Measurements from ENCODE around the gene MED27. TPM values are rescaled to one million over a fixed set of nuclear protein-coding genes. Genes with fewer than 3 reads are reported as not detected.
A peak's percentile ranks its signal among the peaks of the same experiment; 100 is the strongest.

The MED27 gene, protein sequence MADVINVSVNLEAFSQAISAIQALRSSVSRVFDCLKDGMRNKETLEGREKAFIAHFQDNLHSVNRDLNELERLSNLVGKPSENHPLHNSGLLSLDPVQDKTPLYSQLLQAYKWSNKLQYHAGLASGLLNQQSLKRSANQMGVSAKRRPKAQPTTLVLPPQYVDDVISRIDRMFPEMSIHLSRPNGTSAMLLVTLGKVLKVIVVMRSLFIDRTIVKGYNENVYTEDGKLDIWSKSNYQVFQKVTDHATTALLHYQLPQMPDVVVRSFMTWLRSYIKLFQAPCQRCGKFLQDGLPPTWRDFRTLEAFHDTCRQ
- total RNA-seq (2014; rRNA removed; shearing (Covaris generic)), result 65.6 and 76.4 TPM in 2 replicates

DNA sequence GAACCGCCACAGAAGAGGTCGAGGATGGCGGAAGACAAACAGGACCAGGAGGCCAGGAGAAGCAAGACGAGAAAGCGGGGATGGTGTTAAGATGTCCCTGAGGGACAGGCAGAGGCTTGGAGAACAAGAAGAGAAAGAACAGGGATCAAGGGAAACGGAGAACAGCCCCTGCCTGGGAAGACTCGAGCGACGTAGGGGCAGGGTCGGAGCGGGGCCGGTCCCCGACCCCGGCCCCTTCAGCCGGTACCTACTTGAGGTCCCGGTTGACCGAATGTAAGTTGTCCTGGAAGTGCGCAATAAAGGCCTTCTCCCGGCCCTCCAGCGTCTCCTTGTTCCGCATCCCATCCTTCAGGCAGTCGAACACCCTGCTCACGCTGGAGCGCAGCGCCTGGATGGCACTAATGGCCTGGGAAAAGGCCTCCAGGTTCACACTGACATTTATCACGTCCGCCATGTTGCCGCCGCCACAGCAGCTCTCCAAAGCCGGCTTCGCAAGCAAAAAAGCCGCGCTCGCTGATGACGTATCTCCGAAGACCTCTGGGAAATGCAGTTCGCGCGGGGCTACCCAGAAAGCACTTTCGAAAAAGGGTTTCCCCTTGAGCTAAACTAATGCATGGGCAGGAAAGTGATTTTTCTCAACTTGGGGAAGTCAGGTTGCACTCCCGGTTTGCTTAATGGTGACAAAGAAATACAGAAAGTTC is at the start of gene MED27:
TSS of gene MED27 (minus strand) at position 477 of the 701 bp plus-strand sequence. CDS start at position 454, 23 bp downstream.
- peak; percentile 95 for DNase-seq (ENCODE audit: low read depth)

DNA sequence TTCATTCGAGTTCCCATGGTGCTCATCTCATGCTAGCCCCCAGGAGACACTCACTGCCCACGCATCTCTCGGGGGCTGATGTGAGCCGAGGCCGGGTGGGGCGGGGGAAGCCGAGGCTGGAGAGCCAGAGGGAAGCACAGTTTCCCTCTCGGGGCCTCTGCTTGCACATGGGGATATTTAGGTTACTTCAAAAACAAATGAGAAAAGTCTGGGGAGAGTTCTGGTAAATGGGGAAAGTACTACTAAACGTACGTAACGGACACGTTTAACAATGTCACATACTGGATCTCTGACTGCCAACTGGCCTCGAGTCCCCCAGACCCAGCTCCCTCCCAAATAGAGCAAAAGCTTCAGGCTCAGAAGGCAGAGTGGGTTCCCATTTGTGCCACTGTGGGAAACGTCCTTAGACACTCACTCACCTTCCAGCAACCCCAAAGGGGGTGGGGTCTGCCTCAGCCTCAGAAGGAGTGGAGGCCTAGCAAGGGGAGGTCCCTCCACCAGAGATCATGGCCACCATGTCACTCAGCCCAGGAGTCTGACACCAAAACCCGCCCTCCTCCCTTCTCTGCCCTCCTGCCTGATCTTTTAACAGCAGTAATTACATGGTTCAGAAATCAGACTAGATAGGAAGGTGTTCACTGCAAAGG is 48.3 kb upstream of the MED27 start:
- DNase-seq (ENCODE audit: low read depth), result no peak

DNA sequence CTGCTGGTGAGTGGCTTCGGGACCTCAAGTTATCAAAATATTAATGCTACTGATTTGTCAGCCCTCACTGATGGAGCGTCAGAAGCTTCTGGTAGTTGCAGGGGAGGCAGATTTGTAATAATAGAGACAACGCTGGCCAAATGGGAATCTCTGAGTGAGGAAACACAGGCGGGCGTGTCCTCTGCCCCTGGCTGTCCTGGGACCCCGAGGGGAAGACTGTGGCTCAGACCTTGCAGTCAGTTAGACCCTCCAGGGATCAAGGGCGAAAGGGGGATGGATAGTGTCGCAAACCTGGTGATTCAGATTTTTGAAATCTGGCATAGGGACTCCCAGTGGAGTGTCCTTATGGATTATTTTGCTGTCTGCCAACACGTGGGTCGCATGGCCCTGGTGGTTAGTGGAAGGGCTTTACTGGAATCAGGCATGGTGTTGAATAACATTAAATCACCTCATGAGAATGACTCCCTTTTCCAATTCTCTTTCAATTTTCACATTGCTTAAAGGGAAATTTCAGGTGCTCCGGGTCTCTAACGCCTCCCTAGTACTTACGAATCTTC is 47.1 kb upstream of the MED27 start:
- DNase-seq (ENCODE audit: low read depth), result no peak

DNA sequence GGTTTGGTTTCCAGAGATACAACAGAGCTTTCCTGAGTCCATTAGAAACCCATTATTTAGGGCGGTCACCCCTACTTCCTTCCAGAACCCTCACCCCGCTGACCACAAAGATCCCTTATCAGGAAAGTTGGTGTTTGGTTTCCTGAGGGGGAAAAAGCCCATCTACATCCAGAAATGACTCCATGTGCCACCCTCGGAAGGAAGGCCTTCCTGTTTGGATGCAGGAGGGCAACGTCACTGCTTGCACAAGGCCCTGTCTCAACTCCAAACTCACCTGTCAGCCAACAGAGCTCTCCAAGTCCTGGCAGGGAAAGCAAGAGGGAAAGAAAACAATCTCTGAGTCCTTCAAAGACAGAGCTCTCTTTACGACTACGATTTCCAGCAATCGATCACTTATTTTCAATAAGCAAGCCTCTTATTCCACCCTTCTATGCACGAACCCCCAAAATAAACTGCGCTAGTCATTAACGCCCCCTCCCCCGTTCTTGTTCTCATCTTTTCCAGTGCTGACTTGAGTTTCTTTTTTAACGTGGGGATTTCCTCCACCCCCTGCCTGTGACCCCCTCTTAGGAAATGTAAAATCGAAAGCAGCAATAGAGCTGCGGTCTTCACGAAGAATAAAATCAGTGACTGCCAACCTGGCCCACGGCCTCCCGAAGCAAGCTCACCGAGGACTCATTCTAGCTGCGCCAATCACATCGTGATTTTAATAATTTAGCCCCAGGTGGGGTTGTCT is 46.4 kb upstream of the MED27 start:
- DNase-seq (ENCODE audit: low read depth), result peak; percentile 57

DNA sequence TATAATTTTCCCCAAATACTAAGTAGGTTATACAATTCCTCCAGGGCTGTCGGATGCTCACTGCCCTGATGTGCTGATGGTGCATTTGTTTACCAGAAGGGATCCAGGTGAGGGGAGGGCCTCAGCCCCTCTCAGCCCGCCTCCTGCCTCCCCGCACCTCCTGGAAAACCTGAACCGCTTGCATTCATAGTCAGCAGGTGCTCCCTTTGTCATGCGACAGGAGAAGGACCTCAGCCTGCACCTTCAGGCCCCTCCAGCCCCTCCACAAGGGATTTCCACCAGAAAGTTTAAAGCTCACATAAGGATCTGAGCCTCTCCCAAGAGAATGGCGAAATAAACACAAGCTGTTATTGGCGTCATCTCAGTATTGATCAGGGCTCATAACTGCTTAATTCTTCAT is 45.7 kb upstream of the MED27 start:
- DNase-seq (ENCODE audit: low read depth), result no peak

DNA sequence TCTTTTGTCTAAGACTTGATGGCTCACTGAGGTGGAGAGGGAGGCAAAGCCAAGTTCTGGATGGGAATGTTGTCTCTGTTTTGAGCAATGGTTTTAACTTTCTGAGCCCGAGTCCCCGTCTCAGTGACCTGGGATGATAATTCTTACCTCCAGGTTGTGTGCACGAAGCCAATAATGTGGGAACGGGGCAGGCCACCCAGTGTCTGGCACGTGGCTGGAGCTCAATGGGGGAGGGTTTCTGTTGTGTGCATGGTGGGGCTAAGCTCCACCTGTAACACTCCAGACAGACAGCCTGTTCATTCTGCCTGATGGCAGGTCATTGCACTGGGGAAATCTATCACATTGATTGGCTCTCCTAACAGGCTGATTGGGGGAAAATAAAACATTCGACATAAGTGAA is 45.1 kb upstream of the MED27 start:
- DNase-seq (ENCODE audit: low read depth), result no peak

DNA sequence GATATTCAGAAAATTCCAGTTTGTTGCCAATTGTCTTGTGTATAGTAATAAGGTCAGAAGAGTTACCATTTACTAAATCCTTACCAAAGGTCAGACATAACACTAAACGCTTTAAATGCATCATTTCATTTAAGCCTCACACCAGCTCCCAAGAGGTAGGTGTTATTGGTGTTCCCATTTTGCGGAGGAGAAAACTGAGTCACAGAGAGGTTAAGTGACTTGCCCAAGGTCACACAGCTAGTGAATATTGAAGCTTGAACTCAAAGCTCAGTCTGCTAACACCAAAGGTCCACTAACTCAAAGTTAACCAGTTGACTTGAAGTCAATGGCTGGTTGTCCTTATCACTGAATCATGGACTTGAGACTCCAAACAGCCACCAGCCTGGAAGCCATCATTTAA is 41.4 kb upstream of the MED27 start:
- no peak for DNase-seq (ENCODE audit: low read depth)

DNA sequence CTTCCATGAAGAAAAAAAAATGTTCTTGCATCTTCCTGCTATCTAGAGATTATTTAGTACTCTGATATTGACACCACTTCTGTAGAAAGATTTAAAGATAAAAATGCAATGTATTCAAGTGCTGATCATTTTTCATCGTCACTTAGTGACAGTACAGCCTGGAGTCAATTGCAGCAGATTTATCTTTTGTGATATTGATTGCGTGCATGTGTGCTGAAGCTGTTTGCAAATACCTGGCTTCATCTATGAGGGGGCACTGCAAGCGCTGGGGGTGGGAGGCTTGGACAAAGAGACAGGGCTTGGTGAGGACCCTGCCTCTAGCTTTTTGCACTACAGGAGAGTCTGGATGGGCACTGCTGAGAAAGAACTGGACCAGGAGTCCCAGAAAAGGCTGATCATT is 38.0 kb upstream of the MED27 start:
- DNase-seq (ENCODE audit: low read depth), result no peak

DNA sequence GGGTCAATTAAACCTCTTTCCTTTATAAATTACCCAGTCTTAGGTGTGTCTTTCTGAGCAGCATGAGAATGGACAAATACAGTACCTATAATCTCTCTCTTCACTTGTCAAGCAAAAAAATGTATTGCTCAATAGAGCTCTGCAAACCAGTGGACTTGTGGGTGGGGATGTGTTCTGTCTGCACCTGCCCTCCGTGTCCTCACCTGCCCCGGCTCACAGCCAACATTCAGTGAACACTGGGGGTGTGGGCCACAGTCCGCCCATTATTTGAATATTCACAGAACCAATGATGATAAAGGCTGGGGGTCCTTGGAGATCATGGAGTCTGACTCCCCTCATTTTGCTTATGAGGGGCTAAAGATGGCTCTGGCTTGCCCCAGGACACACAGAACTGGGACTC is 36.9 kb upstream of the MED27 start:
- no peak for DNase-seq (ENCODE audit: low read depth)

DNA sequence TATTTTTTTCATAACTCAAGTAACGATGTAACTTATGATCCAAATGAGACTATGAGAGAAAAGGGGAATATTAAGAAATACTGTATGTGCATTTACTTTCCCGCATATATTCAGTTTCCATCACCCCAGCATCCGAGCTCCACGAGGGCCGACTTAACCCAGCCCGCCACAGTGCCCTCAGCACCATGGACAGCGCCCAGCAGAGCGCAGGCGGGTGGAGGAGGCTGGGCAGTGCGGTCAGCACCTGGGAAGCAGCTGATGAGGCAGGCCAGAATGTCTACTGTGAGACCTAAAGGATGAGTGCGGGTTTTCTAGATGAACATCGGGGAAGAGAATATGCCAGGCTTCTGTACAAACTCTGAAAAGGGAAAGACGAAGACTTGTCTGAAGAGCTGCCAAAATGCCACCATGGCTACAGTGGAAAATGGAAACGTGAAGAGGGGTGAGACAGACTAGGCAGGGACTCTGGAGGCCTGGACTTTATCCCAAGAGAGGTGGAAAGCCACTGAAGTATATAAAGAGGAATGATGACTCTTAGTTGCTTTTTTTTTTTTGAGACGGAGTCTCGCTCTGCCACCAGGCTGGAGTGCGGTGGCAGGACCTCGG is 34.5 kb upstream of the MED27 start:
- peak; percentile 88 for DNase-seq (ENCODE audit: low read depth)

DNA sequence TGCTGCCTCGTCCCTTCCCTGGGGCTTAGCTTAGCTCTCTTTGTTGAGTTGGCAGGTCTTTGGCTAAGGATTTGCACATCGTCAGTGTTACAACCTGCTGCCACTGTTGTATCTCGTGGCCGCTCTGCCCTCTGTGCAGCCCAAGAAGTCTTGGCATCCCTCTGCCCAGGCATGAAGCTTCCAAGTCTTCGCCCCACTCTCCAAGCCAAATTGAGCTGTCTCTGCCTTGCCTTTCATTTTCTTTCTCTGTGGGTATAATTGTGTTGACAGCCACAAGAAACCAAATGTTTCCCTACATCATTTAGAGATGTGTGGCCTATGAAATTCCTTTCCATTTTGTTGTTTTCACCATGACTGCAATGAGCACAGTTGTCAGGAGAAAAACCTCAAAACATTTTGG is 29.6 kb upstream of the MED27 start:
- no peak for DNase-seq (ENCODE audit: low read depth)

DNA sequence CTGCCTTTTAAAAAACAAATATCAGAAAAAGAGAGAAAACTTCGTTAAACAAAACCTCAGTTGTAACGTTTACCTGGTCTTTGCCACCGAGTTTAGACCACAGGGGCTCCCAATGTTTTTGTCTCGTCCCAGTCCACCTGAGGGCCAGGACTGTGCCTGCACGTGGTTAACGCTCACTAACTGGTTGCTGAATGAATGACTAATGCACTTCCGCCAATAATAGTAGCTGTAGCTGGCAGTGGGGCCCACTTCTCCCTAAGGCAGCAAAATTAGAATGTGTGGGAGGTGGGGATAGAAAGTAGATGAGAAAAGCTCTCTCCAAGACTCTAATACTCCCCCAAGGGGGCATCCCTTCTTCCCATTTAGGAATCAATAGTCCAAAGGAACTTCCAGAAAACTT is 29.1 kb upstream of the MED27 start:
- peak; percentile 65 for DNase-seq (ENCODE audit: low read depth)

DNA sequence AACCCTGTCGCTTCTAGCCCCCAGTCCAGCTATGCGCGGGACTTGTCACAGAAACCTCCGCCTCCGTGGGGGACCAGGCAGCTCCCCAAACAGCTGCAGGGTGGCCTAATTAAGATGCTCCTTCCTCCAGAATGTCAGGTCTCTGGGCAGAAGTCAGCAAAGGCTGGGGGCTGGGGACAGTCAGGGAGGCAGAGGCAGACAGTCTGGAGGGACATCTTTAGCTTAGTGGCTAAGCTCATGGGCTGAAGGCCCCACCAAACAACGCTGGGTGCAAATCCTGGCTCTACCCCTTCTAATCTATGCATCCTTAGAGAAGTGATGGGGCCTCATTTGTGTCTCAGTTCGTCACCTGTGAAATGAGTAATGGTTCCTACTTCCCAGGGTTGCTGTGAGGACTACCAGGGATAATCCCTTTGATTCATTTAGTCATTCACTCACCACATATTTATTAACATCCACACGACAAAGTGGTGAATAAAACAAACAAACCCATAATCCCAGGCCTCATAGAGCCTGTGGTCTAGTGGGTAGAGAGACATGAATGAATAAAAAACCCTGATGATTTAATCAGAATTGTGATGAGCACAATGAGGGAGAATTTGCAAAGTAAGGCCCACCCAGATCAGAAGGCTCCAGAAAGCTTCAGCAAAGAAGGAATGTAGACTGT is 20.2 kb upstream of the MED27 start:
- DNase-seq (ENCODE audit: low read depth), result peak; percentile 50

DNA sequence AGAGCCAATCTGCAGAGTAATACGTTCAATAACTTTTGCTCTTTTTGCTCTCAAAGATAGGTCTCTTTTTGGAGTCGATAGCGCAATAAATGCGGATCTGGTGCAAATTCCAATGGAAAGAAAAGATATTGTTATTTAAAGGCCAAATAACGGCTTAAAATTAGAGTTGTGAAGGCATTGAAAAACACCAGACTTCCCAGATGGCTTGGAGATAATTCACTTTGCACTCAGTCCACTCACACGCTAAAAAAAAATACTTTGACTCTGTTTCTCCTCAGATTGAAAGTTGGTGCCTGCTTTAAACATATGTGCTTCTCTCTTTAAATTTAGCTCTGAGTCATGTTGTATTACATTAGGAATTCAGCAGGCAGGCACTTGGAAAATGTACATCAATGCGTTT is 19.5 kb upstream of the MED27 start:
- no peak for DNase-seq (ENCODE audit: low read depth)

DNA sequence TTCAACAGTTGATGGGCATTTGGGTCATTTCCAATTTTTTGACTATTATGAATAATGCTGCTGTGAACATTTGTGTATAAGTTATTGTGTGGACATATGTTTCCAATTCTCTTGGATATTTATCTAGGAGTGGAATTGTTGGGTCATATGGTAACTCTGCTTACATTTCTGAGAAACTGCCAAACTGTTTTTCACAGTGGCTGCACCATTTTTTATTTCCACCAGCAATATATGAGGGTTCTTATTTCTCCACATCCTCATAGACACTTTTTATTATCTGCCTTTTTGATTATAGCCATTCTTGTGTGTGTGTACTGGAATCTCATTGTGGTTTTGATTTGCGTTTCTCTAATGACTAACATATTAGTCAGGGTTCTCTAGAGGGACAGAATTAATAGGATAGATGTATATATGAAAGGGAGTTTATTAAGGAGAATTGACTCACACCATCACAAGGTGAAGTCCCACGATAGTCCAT is 14.7 kb upstream of the MED27 start:
- peak; percentile 51 for DNase-seq (ENCODE audit: low read depth)

DNA sequence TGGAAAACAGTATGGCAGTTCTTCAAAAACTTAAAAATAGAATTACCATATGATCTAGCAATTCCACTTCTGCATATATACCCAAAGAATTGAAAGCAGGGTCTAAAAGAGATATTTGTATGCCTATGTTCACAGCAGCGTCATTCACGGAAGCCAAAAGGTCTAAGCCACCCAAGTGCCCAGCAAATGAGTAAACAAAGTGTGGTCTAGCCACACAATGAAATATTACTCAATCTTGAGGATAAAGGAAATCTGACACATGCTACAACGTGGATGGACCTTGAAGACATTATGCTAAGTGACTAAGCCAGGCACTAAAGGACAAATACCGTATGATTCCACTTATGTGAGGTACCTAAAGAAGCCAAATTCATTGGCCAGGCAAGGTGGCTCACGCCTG is 11.1 kb upstream of the MED27 start:
- DNase-seq (ENCODE audit: low read depth), result peak; percentile 44

DNA sequence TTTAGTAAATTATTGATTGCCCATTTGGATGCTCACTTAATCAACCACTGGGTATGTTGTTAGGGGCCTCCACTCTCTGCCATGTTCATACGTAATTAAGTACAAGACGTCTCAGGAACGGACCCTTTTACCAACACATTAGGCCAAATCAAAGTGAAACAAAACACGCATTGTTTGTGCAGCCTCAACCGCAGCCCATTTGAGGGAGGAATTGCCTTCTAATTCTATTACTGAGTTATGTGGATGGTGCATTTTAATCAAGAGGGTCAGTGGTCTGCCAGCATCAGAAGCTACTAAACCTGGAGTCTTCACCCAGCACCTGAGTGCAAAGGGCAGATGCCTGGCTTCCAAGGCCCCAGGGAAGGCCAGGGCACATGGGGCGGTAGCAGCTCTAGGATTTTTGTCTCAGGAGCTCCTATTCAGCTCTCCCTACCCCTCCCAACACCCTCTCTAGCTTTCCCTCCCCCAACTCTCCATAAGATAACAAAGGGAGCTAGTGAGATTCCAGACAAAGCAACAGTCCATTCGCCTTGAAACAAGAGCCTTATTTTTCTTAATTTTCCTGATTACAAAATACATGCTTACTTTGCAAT is 7.9 kb upstream of the MED27 start:
- DNase-seq (ENCODE audit: low read depth), result no peak

DNA sequence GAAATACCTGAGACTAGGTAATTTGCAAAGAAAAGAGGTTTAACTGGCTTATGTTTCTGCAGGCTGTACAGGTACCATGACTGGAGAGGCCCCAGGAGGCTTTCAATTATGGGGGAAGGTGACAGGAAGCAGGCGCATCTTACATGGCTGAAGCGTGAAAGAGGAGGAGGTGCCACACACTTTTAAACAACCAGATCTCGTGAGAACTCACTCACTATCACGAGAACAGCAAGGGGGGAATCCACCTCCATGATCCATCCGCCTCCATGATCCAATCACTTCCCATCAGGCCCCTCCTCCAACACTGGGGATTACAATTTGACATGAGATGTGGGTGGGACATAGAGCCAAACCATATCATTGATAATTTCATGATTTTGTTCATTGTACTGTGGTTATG is 2.5 kb upstream of the MED27 start:
- no peak for DNase-seq (ENCODE audit: low read depth)

DNA sequence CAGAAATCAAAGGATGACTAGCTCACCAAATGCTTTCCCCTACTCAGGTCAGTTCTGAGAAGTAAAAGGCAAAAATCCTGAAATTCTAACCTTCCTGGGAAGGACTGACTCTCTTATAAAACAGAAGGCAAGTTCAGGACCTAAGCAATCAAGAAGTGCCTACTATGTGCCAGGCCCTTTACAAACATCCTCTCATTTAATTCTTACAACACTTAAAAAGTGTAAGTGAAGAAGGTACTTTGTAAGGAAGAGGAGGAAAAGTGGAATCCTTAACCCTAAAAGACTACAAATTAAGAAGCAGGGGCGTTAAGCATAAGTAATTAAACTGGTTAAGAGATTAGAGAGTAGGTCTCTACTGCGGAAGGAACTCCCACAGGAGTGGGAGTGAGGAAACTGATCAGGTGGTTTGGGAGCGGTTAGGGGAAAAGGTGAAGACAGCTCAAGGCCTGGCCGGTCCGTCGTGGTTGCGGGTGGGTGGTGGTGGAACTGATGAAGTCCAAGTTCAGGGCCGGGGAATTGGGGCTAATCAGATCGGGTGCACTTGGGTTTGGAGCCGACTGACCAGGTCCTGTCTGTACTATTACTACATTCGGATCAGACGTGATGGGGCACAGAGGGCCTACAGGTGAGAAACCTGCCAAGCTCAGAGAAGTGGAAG is 839 bp downstream of the MED27 start:
- peak; percentile 16 for DNase-seq (ENCODE audit: low read depth)
